BLaER1 treated with 17β-estradiol and CSF1 and Interleukin-3, amounts not matched to agents 10 nM and 100 nM (cell line): ENCODE results near the gene RUNX3.

Experiments used
- H3K27ac ChIP-seq, 11 experiments: shearing (Covaris generic); formaldehyde crosslinking; 2 replicates each; pipeline ENCODE4 v1.8.1; 2022
- H3K27me3 ChIP-seq, 11 experiments: shearing (Covaris generic); formaldehyde crosslinking; 2 replicates each; pipeline ENCODE4 v1.8.1; 2022
- H3K36me3 ChIP-seq, 11 experiments: shearing (Covaris generic); formaldehyde crosslinking; 2 replicates each; pipeline ENCODE4 v1.8.1; 2022
- H3K4me1 ChIP-seq, 10 experiments: shearing (Covaris generic); formaldehyde crosslinking; 2 replicates each; pipeline ENCODE4 v1.8.1; 2022
- H3K4me2 ChIP-seq, 11 experiments: shearing (Covaris generic); formaldehyde crosslinking; 2 replicates each; pipeline ENCODE4 v1.8.1; 2022
- H3K4me3 ChIP-seq, 10 experiments: shearing (Covaris generic); formaldehyde crosslinking; 2 replicates each; pipeline ENCODE4 v1.8.1; 2022
- H3K9ac ChIP-seq, 11 experiments: shearing (Covaris generic); formaldehyde crosslinking; 2 replicates each; pipeline ENCODE4 v1.8.1; 2022
- H3K9me3 ChIP-seq, 11 experiments: shearing (Covaris generic); formaldehyde crosslinking; replicated peaks in 1 of 11; 2 replicates each; pipeline ENCODE4 v1.8.1; 2022
- H4K20me1 ChIP-seq, 11 experiments: shearing (Covaris generic); formaldehyde crosslinking; 2 replicates each; pipeline ENCODE4 v1.8.1; 2022
- Cebpa-rat ChIP-seq, 11 experiments: shearing (Covaris generic); IDR thresholded peaks; 2 replicates each; pipeline ENCODE4 v1.8.1; 2022

The RUNX3 gene

GRCh38 chr1:24861821-24862727, 68.0 kb downstream of the RUNX3 start:
- Histone ChIP-seq H3K4me2 (no peak overlapping the region), H4K20me1 (no peaks in the 10 kb centered on the region), H3K4me3 (no peak overlapping the region), H3K27ac (0 out of 22 replicates have a peak overlapping the region, but pooled peaks of 1 of the 11 experiments have one; percentile 41), H3K4me1 (peaks cover 0 to 36% (median 14%) of the 10 kb centered on the region in 10 experiments; a peak in 14 of 20 replicates), H3K9me3 (no peaks in the 10 kb centered on the region), H3K27me3 (no peaks in the 10 kb centered on the region), H3K36me3 (no peaks in the 10 kb centered on the region), H3K9ac (no peak overlapping the region)
- no peak for TF ChIP-seq Cebpa-rat (IDR thresholded peaks at IDR 0.05)

- no peaks in the 10 kb centered on the region for H3K36me3 ChIP-seq
- peaks cover 0 to 31% (median 12%) of the 10 kb centered on the region in 10 experiments; a peak in 13 of 20 replicates for H3K4me1 ChIP-seq
- H4K20me1 ChIP-seq, result no peaks in the 10 kb centered on the region
- no peak for TF ChIP-seq Cebpa-rat (IDR thresholded peaks at IDR 0.05)
- H3K9ac ChIP-seq, result no peak overlapping the region
- H3K4me2 ChIP-seq, result no peak overlapping the region
- H3K27ac ChIP-seq, result no peak overlapping the region
- no peak overlapping the region for H3K4me3 ChIP-seq
- no peaks in the 10 kb centered on the region for H3K27me3 ChIP-seq
- no peaks in the 10 kb centered on the region for H3K9me3 ChIP-seq
Measured at GRCh38 chr1:24860841-24861240, 69.2 kb downstream of the RUNX3 start.

GRCh38 chr1:24859063-24860010, 70.7 kb downstream of the RUNX3 start:
- H3K36me3 ChIP-seq, result no peaks in the 10 kb centered on the region
- no peaks in the 10 kb centered on the region for H3K9me3 ChIP-seq
- H3K4me1 ChIP-seq, result peaks cover 0 to 24% (median 8%) of the 10 kb centered on the region in 10 experiments; a peak in 13 of 20 replicates
- no peak for TF ChIP-seq Cebpa-rat (IDR thresholded peaks at IDR 0.05)
- no peak overlapping the region for H3K27ac ChIP-seq
- no peaks in the 10 kb centered on the region for H3K27me3 ChIP-seq
- H3K4me2 ChIP-seq, result no peak overlapping the region
- no peaks in the 10 kb centered on the region for H4K20me1 ChIP-seq
- no peak overlapping the region for H3K4me3 ChIP-seq
- H3K9ac ChIP-seq, result no peak overlapping the region

GRCh38 chr1:24858277-24858676, 71.8 kb downstream of the RUNX3 start:
- Histone ChIP-seq H3K36me3 (no peaks in the 10 kb centered on the region), H3K4me3 (no peak overlapping the region), H4K20me1 (no peaks in the 10 kb centered on the region), H3K4me2 (no peak overlapping the region), H3K27me3 (no peaks in the 10 kb centered on the region), H3K9me3 (no peaks in the 10 kb centered on the region), H3K4me1 (peaks cover 0 to 13% (median 0%) of the 10 kb centered on the region in 10 experiments; a peak in 5 of 20 replicates), H3K9ac (no peak overlapping the region), H3K27ac (no peak overlapping the region)
- TF ChIP-seq Cebpa-rat (IDR thresholded peaks at IDR 0.05), result no peak

GRCh38 chr1:24857507-24858133, 72.5 kb downstream of the RUNX3 start:
- peaks cover 0 to 8% (median under 1%) of the 10 kb centered on the region in 10 experiments; a peak in 6 of 20 replicates for H3K4me1 ChIP-seq
- no peaks in the 10 kb centered on the region for H3K27me3 ChIP-seq
- H3K4me2 ChIP-seq, result no peak overlapping the region
- no peak for TF ChIP-seq Cebpa-rat (IDR thresholded peaks at IDR 0.05)
- H3K27ac ChIP-seq, result no peak overlapping the region
- H3K9me3 ChIP-seq, result no peaks in the 10 kb centered on the region
- no peak overlapping the region for H3K9ac ChIP-seq
- no peaks in the 10 kb centered on the region for H3K36me3 ChIP-seq
- no peaks in the 10 kb centered on the region for H4K20me1 ChIP-seq
- H3K4me3 ChIP-seq, result no peak overlapping the region

- Histone ChIP-seq H3K9ac (no peak overlapping the region), H3K4me3 (no peak overlapping the region), H3K36me3 (no peaks in the 10 kb centered on the region), H3K27me3 (no peaks in the 10 kb centered on the region), H4K20me1 (no peaks in the 10 kb centered on the region), H3K4me1 (peaks cover 0 to 10% (median 6%) of the 10 kb centered on the region in 10 experiments; a peak in 9 of 20 replicates), H3K9me3 (no peaks in the 10 kb centered on the region), H3K4me2 (no peak overlapping the region), H3K27ac (no peak overlapping the region)
- no peak for TF ChIP-seq Cebpa-rat (IDR thresholded peaks at IDR 0.05)
Measured at GRCh38 chr1:24856787-24857506, 73.1 kb downstream of the RUNX3 start.

- H3K4me3 ChIP-seq, result no peak overlapping the region
- TF ChIP-seq Cebpa-rat (IDR thresholded peaks at IDR 0.05), result no peak
- H3K9me3 ChIP-seq, result no peaks in the 10 kb centered on the region
- H3K36me3 ChIP-seq, result no peaks in the 10 kb centered on the region
- peaks cover 0 to 11% (median 7%) of the 10 kb centered on the region in 10 experiments; a peak in 9 of 20 replicates for H3K4me1 ChIP-seq
- H3K27me3 ChIP-seq, result peaks cover 0 to under 1% (median 0%) of the 10 kb centered on the region in 11 experiments; a peak in 1 of 22 replicates
- H3K9ac ChIP-seq, result no peak overlapping the region
- H3K4me2 ChIP-seq, result peak overlapping the region in 1 of 11 experiments; percentile 6; a peak in 1 of 22 replicates
- H3K27ac ChIP-seq, result no peak overlapping the region
- H4K20me1 ChIP-seq, result no peaks in the 10 kb centered on the region
Measured at GRCh38 chr1:24855474-24855873, 74.6 kb downstream of the RUNX3 start.

GRCh38 chr1:24853649-24854048, 76.4 kb downstream of the RUNX3 start:
- TF ChIP-seq Cebpa-rat (IDR thresholded peaks at IDR 0.05), result no peak
- Histone ChIP-seq H3K4me3 (no peak overlapping the region), H3K27ac (no peak overlapping the region)

More at GRCh38 chr1:24853649-24854048, 76.4 kb downstream of the RUNX3 start:
- Histone ChIP-seq H3K4me2 (no peak overlapping the region), H4K20me1 (peaks cover 0 to 7% (median 0%) of the 10 kb centered on the region in 11 experiments; a peak in 2 of 22 replicates), H3K9ac (no peak overlapping the region), H3K9me3 (no peaks in the 10 kb centered on the region), H3K27me3 (peaks cover 0 to 10% (median 0%) of the 10 kb centered on the region in 11 experiments; a peak in 2 of 22 replicates), H3K36me3 (no peaks in the 10 kb centered on the region), H3K4me1 (peaks cover 13 to 25% (median 16%) of the 10 kb centered on the region in 10 experiments)
